DMS153 (cell line): Measurements from ENCODE around the gene BOLA2B.
"Not testable (repeated sequence)": the region's sequence is repeated elsewhere in the genome, so short reads cannot be mapped to it uniquely, and the experiment has no call there.

ENCODE experiments used
- DNase-seq: peaks from one replicate; lab custom pipeline; 2025; lab: John Stamatoyannopoulos, UW

BOLA2B gene

GRCh38 chr16:30184096-30184890 lies 9.2 kb downstream of the BOLA2B start:
- DNase-seq = peak; percentile 64

GRCh38 chr16:30183233-30184095 lies 10.0 kb downstream of the BOLA2B start, which contains the start of gene CORO1A:
Gene CORO1A (plus strand): TSS chr16:30183602. CDS start chr16:30185210, 1,608 bp downstream.
- peak; percentile 60 for DNase-seq

- no peak for DNase-seq
Measured at GRCh38 chr16:30180741-30181140, 12.7 kb downstream of the BOLA2B start.

GRCh38 chr16:30179931-30180330 lies 13.5 kb downstream of the BOLA2B start:
- no peak for DNase-seq

- DNase-seq = no peak
Measured at GRCh38 chr16:30179195-30179594, 14.3 kb downstream of the BOLA2B start.

- DNase-seq = not testable (repeated sequence)
Measured at GRCh38 chr16:30176876-30177275, 16.6 kb downstream of the BOLA2B start.

GRCh38 chr16:30173054-30173453 lies 20.4 kb downstream of the BOLA2B start:
- no peak for DNase-seq

- DNase-seq = not testable (repeated sequence)
Measured at GRCh38 chr16:30170145-30170544, 23.3 kb downstream of the BOLA2B start.

- not testable (repeated sequence) for DNase-seq
Measured at GRCh38 chr16:30169416-30169815, 24.1 kb downstream of the BOLA2B start.

- DNase-seq = not testable (repeated sequence)
Measured at GRCh38 chr16:30168746-30169145, 24.7 kb downstream of the BOLA2B start.

GRCh38 chr16:30166202-30166902 lies 27.1 kb downstream of the BOLA2B start:
- no peak for DNase-seq

GRCh38 chr16:30163538-30163937 lies 29.9 kb downstream of the BOLA2B start:
- no peak for DNase-seq

GRCh38 chr16:30157214-30157613 lies 36.3 kb downstream of the BOLA2B start:
- no peak for DNase-seq

GRCh38 chr16:30155188-30155587 lies 38.3 kb downstream of the BOLA2B start:
- DNase-seq = no peak

- no peak for DNase-seq
Measured at GRCh38 chr16:30152517-30152916, 40.9 kb downstream of the BOLA2B start.

GRCh38 chr16:30151091-30151490 lies 42.4 kb downstream of the BOLA2B start:
- no peak for DNase-seq

GRCh38 chr16:30149250-30149930 lies 44.1 kb downstream of the BOLA2B start:
- DNase-seq = no peak

GRCh38 chr16:30147843-30148510 lies 45.5 kb downstream of the BOLA2B start:
- DNase-seq = no peak

GRCh38 chr16:30145657-30146056 lies 47.8 kb downstream of the BOLA2B start:
- no peak for DNase-seq

GRCh38 chr16:30144917-30145316 lies 48.5 kb downstream of the BOLA2B start:
- no peak for DNase-seq

- DNase-seq = no peak
Measured at GRCh38 chr16:30144017-30144416, 49.4 kb downstream of the BOLA2B start.
